Activated CD8-positive, alpha-beta T cell treated with anti-CD3 and anti-CD28 coated beads for 36 hours (primary cell): ENCODE results near the gene PILRA. TPM values are rescaled to one million over a fixed set of nuclear protein-coding genes. Genes with fewer than 3 reads are reported as not detected.
"Not testable (repeated sequence)": the region's sequence is repeated elsewhere in the genome, so short reads cannot be mapped to it uniquely, and the experiment has no call there.

Experiments
- ATAC-seq: fragments of 200-7000 bp; cut with Tn5 transposase; one replicate; pipeline ENCODE4 v1.10.0; 2021; ENCODE audit warnings: mild to moderate bottlenecking, moderate library complexity
- CTCF ChIA-PET: fragments of 350-600 bp; sonication (Branson Sonifier 250); formaldehyde crosslinking; loops from one replicate; lab custom pipeline; 2021; ENCODE audit warnings: antibody characterized with exemption; lab: Charles Lee
- POLR2A ChIA-PET: fragments of 350-600 bp; sonication (Branson Sonifier 250); formaldehyde crosslinking; loops from one replicate; lab custom pipeline; 2021; ENCODE audit warnings: antibody characterized with exemption; lab: Charles Lee
- DNase-seq: peaks from one replicate; pipeline ENCODE4 v3.0.0-alpha.2; 2020
- H3K27ac Mint-ChIP-seq: one replicate; pipeline ENCODE4 v1.8.0; 2021; ENCODE audit warnings: mild to moderate bottlenecking, mixed read lengths
- H3K27me3 Mint-ChIP-seq: one replicate; pipeline ENCODE4 v1.8.0; 2021; ENCODE audit warnings: mixed read lengths
- H3K36me3 Mint-ChIP-seq: one replicate; pipeline ENCODE4 v1.8.0; 2021; ENCODE audit warnings: low read depth, mixed read lengths
- H3K4me1 Mint-ChIP-seq: one replicate; pipeline ENCODE4 v1.8.0; 2021; ENCODE audit warnings: low read depth, mixed read lengths
- H3K4me3 Mint-ChIP-seq: one replicate; pipeline ENCODE4 v1.8.0; 2021; ENCODE audit warnings: mild to moderate bottlenecking, moderate library complexity, mixed read lengths
- H3K9me3 Mint-ChIP-seq: one replicate; pipeline ENCODE4 v1.8.0; 2021; ENCODE audit warnings: mixed read lengths
- CTCF ChIP-seq: fragments of 200-600 bp; IDR thresholded peaks from one replicate; pipeline ENCODE4 v1.8.0; 2022; ENCODE audit warnings: antibody characterized with exemption, mild to moderate bottlenecking
- intact Hi-C: fragments of 100-400 bp; cut with micrococcal nuclease; formaldehyde crosslinking; loops from one replicate; pipeline ENCODE4 v1.10.0; 2022
- total RNA-seq, 2 experiments: library from RNA; stranded (reverse); gene quantifications; one replicate each; pipeline ENCODE4 v1.2.3, GENCODE V29; 2021

Gene PILRA
- total RNA-seq, 2 experiments from 2014 or later, result 5.8 to 6.6 TPM

- no peaks in the 10 kb centered on the region for H3K27me3 Mint-ChIP-seq
- ATAC-seq (peak; percentile 64), DNase-seq (peak; percentile 62)
- no peaks in the 10 kb centered on the region for H3K9me3 Mint-ChIP-seq
- TF ChIP-seq CTCF, result no peak
- no peak overlapping the region for H3K4me3 Mint-ChIP-seq
- POLR2A ChIA-PET, result interaction anchor here (1.2 to 1.3 kb wide), 2 partner anchors 9 to 17 kb away, joined by 3 to 5 read pairs; no protein-coding TSS in a partner anchor
- intact Hi-C loops, result no loop called here
- peaks cover 3% of the 10 kb centered on the region for H3K36me3 Mint-ChIP-seq
- H3K4me1 Mint-ChIP-seq, result peaks cover 29% of the 10 kb centered on the region
- CTCF ChIA-PET, result interaction anchor here (0.7 kb wide), 1 partner anchor 33 kb away, joined by 3 read pairs; no protein-coding TSS in a partner anchor
- peak overlapping the region; percentile 49 for H3K27ac Mint-ChIP-seq
Measured at GRCh38 chr7:100374601-100375000, 1.3 kb downstream of the PILRA start.

GRCh38 chr7:100376066-100376465 lies 2.8 kb downstream of the PILRA start:
- DNase-seq (no peak), ATAC-seq (no peak)
- Mint-ChIP-seq H3K4me1 (peaks cover 28% of the 10 kb centered on the region), H3K27me3 (no peaks in the 10 kb centered on the region), H3K36me3 (peaks cover 2% of the 10 kb centered on the region), H3K9me3 (no peaks in the 10 kb centered on the region), H3K4me3 (no peak overlapping the region), H3K27ac (no peak overlapping the region)
- CTCF ChIA-PET, result no interaction called here
- intact Hi-C loops, result no loop called here
- POLR2A ChIA-PET, result no interaction called here
- no peak for TF ChIP-seq CTCF

- POLR2A ChIA-PET, result no interaction called here
- ATAC-seq, result no peak
Measured at GRCh38 chr7:100378114-100378755, 4.9 kb downstream of the PILRA start.

GRCh38 chr7:100380196-100380595 lies 6.9 kb downstream of the PILRA start:
- H3K36me3 Mint-ChIP-seq, result no peaks in the 10 kb centered on the region
- no peaks in the 10 kb centered on the region for H3K27me3 Mint-ChIP-seq
- TF ChIP-seq CTCF, result no peak
- intact Hi-C loops, result no loop called here
- CTCF ChIA-PET, result interaction anchor here (6.3 kb wide), 1 partner anchor 28 kb away, joined by 36 read pairs; no protein-coding TSS in a partner anchor
- no peak for ATAC-seq
- no peaks in the 10 kb centered on the region for H3K9me3 Mint-ChIP-seq
- DNase-seq, result no peak
- H3K4me3 Mint-ChIP-seq, result no peak overlapping the region
- H3K4me1 Mint-ChIP-seq, result peaks cover 9% of the 10 kb centered on the region
- POLR2A ChIA-PET, result no interaction called here
- H3K27ac Mint-ChIP-seq, result no peak overlapping the region

More at GRCh38 chr7:100378114-100378755, 4.9 kb downstream of the PILRA start:
- Mint-ChIP-seq H3K27ac (no peak overlapping the region), H3K9me3 (no peaks in the 10 kb centered on the region), H3K36me3 (no peaks in the 10 kb centered on the region), H3K4me3 (no peak overlapping the region), H3K4me1 (peaks cover 22% of the 10 kb centered on the region), H3K27me3 (no peaks in the 10 kb centered on the region)
- TF ChIP-seq CTCF, result no peak
- CTCF ChIA-PET, result no interaction called here
- intact Hi-C loops, result no loop called here
- DNase-seq, result no peak

- CTCF ChIA-PET, result interaction anchor here (1.2 to 6.3 kb wide), 2 partner anchors 26 to 35 kb away, joined by 3 to 36 read pairs; no protein-coding TSS in a partner anchor
- H3K27ac Mint-ChIP-seq, H3K9me3 Mint-ChIP-seq, H3K36me3 Mint-ChIP-seq, ATAC-seq, DNase-seq, intact Hi-C loops, H3K27me3 Mint-ChIP-seq, H3K4me1 Mint-ChIP-seq, H3K4me3 Mint-ChIP-seq: not testable (repeated sequence)
- POLR2A ChIA-PET, result interaction anchor here (0.6 to 1.6 kb wide), 5 partner anchors 9 to 309 kb away, joined by 3 to 5 read pairs (median 4); partner anchors contain the start of gene PILRA
Measured at GRCh38 chr7:100381531-100382233, 8.4 kb downstream of the PILRA start.

GRCh38 chr7:100382234-100382853 lies 9.1 kb downstream of the PILRA start:
- DNase-seq, H3K9me3 Mint-ChIP-seq, H3K4me1 Mint-ChIP-seq, H3K36me3 Mint-ChIP-seq, intact Hi-C loops, H3K4me3 Mint-ChIP-seq, H3K27ac Mint-ChIP-seq, H3K27me3 Mint-ChIP-seq: not testable (repeated sequence)
- POLR2A ChIA-PET, result interaction anchor here (0.7 to 1.6 kb wide), 4 partner anchors 11 to 245 kb away, joined by 3 to 5 read pairs (median 4); no protein-coding TSS in a partner anchor
- peak; percentile 64 for ATAC-seq
- CTCF ChIA-PET, result interaction anchor here (1.2 to 6.3 kb wide), 2 partner anchors 25 to 36 kb away, joined by 3 to 36 read pairs; no protein-coding TSS in a partner anchor
